Activated naive CD8-positive, alpha-beta T cell treated with anti-CD3 and anti-CD28 coated beads, Interleukin-2, amount 10 ng/mL, durations not matched to agents 7 days and 5 days (primary cell): ENCODE data around the gene OR7A17. TPM values are rescaled to one million over a fixed set of nuclear protein-coding genes. Genes with fewer than 3 reads are reported as not detected.

Experiments used
- ATAC-seq: fragments of 150-1000 bp; cut with Tn5 transposase; one replicate; pipeline ENCODE4 v1.10.0; 2021; ENCODE audit warnings: low read depth, moderate library complexity
- POLR2A ChIA-PET: fragments of 350-600 bp; sonication (Branson Sonifier 250); formaldehyde crosslinking; loops from one replicate; lab custom pipeline; 2021; ENCODE audit warnings: antibody characterized with exemption; lab: Charles Lee
- DNase-seq: peaks from one replicate; pipeline ENCODE4 v3.0.0; 2021
- H3K27ac Mint-ChIP-seq: one replicate; pipeline ENCODE4 v1.8.0; 2022; ENCODE audit warnings: mild to moderate bottlenecking, mixed read lengths
- H3K27me3 Mint-ChIP-seq: one replicate; pipeline ENCODE4 v1.8.0; 2022; ENCODE audit warnings: mild to moderate bottlenecking, moderate library complexity, mixed read lengths
- H3K36me3 Mint-ChIP-seq: one replicate; pipeline ENCODE4 v1.8.0; 2021; ENCODE audit warnings: mild to moderate bottlenecking, mixed read lengths
- H3K4me1 Mint-ChIP-seq: one replicate; pipeline ENCODE4 v1.8.0; 2021; ENCODE audit warnings: mixed read lengths
- H3K4me3 Mint-ChIP-seq: one replicate; pipeline ENCODE4 v1.8.0; 2022; ENCODE audit warnings: mild to moderate bottlenecking, moderate library complexity, mixed read lengths
- H3K9me3 Mint-ChIP-seq: one replicate; pipeline ENCODE4 v1.8.0; 2021; ENCODE audit warnings: mixed read lengths
- total RNA-seq, 2 experiments: library from RNA; stranded (reverse); gene quantifications; one replicate each; pipeline ENCODE4 v1.2.3, GENCODE V29; 2021

OR7A17 gene
- not detected for total RNA-seq

- POLR2A ChIA-PET = no interaction called here
- H3K4me1 Mint-ChIP-seq = peaks cover 3% of the 10 kb centered on the region
- H3K9me3 Mint-ChIP-seq = no peaks in the 10 kb centered on the region
- peaks cover 13% of the 10 kb centered on the region for H3K27me3 Mint-ChIP-seq
- no peak within 1 kb of the TSS for H3K27ac Mint-ChIP-seq
- no peak for ATAC-seq
- DNase-seq = no peak
- no peak within 1 kb of the TSS for H3K4me3 Mint-ChIP-seq
- H3K36me3 Mint-ChIP-seq = no peaks in the 10 kb centered on the region
Measured at GRCh38 chr19:14886032-14886431, at the start of gene OR7A17. Gene OR7A17 (minus strand): TSS chr19:14886132. CDS start chr19:14881355, 4,777 bp downstream.

DNA sequence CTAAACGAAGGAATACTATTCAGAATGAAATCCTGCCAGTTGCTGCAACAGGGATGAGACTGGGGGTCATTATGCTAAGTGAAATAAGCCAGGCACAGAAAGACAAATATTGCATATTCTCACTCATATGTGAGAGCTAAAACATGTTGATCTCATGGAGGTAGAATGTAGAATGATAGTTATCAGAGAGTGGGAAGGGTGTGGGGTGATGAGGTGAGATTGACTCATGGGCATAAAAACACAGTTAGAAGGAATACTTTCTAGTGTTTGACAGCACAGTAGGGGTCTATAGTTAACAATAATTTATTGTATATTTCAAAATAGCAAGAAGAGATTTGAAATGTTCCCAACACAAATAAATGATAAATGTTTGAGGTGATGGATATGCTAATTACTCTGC is 47.6 kb upstream of the OR7A17 start:
- no peak for DNase-seq
- Mint-ChIP-seq H3K36me3 (no peaks in the 10 kb centered on the region), H3K4me1 (no peaks in the 10 kb centered on the region), H3K27ac (no peak overlapping the region), H3K9me3 (no peaks in the 10 kb centered on the region), H3K4me3 (no peak overlapping the region), H3K27me3 (peaks cover 4% of the 10 kb centered on the region)
- POLR2A ChIA-PET = no interaction called here
- ATAC-seq = no peak

DNA sequence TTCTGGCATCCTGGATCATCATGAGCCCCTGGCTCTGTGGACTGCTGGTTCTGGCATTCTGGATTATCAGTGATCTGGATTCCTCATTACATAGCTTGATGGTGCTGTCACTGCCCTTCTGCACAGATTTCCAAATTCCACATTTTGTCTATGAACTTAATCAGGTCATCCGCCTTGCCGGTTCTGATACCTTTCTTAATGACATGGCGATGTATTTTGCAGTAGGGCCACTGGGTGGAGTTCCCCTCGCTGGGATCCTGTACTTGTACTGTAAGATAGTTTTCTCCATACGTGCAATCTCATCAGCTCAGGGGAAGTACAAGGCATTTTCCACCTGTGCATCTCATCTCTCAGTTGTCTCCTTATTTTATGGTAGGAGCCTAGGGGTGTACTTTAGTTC is 30.9 kb upstream of the OR7A17 start:
- Mint-ChIP-seq H3K4me1 (no peaks in the 10 kb centered on the region), H3K4me3 (no peak overlapping the region), H3K27ac (no peak overlapping the region), H3K9me3 (peaks cover 6% of the 10 kb centered on the region), H3K36me3 (no peaks in the 10 kb centered on the region), H3K27me3 (peaks cover 6% of the 10 kb centered on the region)
- POLR2A ChIA-PET = no interaction called here
- ATAC-seq (no peak), DNase-seq (no peak)

- Mint-ChIP-seq H3K36me3 (no peaks in the 10 kb centered on the region), H3K4me1 (no peaks in the 10 kb centered on the region), H3K27ac (no peak overlapping the region), H3K9me3 (peaks cover 6% of the 10 kb centered on the region), H3K4me3 (no peak overlapping the region), H3K27me3 (peaks cover 10% of the 10 kb centered on the region)
- no peak for ATAC-seq
- no peak for DNase-seq
- POLR2A ChIA-PET = no interaction called here
Measured at GRCh38 chr19:14915116-14915515, 29.2 kb upstream of the OR7A17 start.

DNA sequence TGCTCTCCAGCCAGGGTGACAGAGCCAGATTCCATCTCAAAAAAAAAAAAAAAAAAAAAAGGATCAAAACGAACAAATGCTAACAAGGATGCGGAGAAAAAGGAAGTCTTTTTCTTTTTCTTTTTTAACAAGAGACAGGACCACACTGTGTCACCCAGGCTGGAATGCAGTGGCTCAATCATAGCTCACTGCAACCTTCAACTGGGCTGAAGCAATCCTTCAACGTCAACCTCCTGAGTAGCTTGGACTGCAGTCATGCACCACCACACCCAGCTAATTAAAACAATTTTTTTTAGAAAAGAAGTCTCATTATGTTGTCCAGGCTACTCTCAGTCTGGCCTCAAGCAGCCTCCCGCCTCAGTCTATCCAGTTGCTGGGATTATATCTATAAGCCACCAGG is 20.8 kb upstream of the OR7A17 start:
- Mint-ChIP-seq H3K4me3 (no peak overlapping the region), H3K9me3 (no peaks in the 10 kb centered on the region), H3K36me3 (no peaks in the 10 kb centered on the region), H3K27ac (no peak overlapping the region), H3K27me3 (peaks cover 8% of the 10 kb centered on the region), H3K4me1 (no peaks in the 10 kb centered on the region)
- DNase-seq (no peak), ATAC-seq (no peak)
- POLR2A ChIA-PET = no interaction called here

GRCh38 chr19:14901675-14902260 is 15.8 kb upstream of the OR7A17 start:
- no peaks in the 10 kb centered on the region for H3K9me3 Mint-ChIP-seq
- H3K4me3 Mint-ChIP-seq = no peak overlapping the region
- no peak for DNase-seq
- POLR2A ChIA-PET = no interaction called here
- H3K4me1 Mint-ChIP-seq = no peaks in the 10 kb centered on the region
- no peak overlapping the region for H3K27ac Mint-ChIP-seq
- peaks cover 10% of the 10 kb centered on the region for H3K27me3 Mint-ChIP-seq
- H3K36me3 Mint-ChIP-seq = no peaks in the 10 kb centered on the region
- no peak for ATAC-seq

DNA sequence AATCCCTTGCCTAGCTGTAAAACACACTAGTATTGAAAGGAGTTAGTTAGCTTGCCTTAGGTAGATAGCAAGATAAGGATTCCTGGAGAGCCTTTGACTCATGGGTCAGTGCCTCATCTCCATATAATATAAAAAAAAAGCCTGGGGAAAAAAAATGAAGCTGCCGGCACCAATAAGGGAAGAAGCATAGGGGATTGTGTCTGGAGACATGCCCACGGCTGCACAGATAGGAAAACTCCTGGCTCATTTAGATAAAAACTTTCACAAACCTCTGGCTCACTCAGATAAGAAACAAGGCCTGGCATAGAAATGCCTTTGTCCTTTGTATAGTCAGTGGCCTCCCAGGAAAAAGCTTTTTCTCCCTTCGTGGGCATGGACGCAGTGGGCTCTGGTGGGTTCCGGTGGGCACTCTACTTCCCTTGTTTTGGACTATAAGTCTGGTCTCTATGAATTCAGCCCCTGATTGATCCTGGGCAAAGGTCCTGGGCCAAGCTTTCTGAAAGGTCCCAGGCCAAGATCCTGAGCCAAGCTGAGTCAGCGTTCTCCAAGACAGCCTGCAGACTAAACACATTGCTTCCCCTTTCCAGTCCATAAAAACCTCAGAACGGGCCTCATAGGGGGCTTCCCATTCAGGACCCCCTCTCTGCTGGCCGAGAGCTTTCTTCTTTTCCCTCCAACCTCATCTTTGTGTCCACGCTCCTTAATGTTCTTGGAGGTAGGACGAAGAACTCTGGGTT is 4.9 kb upstream of the OR7A17 start:
- H3K9me3 Mint-ChIP-seq = no peaks in the 10 kb centered on the region
- no peak for DNase-seq
- peaks cover 3% of the 10 kb centered on the region for H3K4me1 Mint-ChIP-seq
- H3K27me3 Mint-ChIP-seq = peaks cover 24% of the 10 kb centered on the region
- ATAC-seq = no peak
- H3K27ac Mint-ChIP-seq = no peak overlapping the region
- H3K4me3 Mint-ChIP-seq = no peak overlapping the region
- POLR2A ChIA-PET = no interaction called here
- no peaks in the 10 kb centered on the region for H3K36me3 Mint-ChIP-seq

- POLR2A ChIA-PET = no interaction called here
- DNase-seq (no peak), ATAC-seq (no peak)
- peaks cover 26% of the 10 kb centered on the region for H3K27me3 Mint-ChIP-seq
- H3K4me3 Mint-ChIP-seq = no peak overlapping the region
- no peak overlapping the region for H3K27ac Mint-ChIP-seq
- H3K4me1 Mint-ChIP-seq = peaks cover 3% of the 10 kb centered on the region
- no peaks in the 10 kb centered on the region for H3K9me3 Mint-ChIP-seq
- H3K36me3 Mint-ChIP-seq = no peaks in the 10 kb centered on the region
Measured at GRCh38 chr19:14889994-14890642, 4.2 kb upstream of the OR7A17 start.

DNA sequence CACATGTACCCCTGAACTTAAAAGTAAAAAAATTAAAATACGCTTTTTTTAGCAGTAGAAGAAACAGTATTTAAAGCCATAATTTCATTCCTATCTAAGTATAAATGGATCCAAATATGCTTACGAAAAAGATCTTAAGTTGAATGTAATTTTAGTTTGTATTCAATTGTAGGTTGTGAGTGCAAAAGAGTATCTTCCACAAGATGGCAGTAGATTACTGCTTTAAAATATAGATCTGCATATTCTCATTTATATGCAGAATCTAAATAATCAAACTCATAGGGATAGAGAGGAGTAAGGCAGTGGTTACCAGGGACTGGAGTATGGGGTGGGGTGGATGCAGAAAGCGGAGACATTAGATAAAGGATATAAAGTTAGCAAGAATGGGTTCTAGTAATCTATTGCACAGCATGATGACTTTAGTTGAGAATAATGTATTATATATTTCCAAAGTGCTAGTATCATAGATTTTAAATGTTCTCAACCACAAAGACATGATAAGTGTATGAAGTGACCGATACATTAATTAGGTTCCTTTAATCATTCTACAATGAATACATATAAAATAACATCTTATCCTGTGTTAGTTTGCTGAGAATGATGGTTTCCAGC is 14.2 kb downstream of the OR7A17 start:
- Mint-ChIP-seq H3K36me3 (no peaks in the 10 kb centered on the region), H3K27me3 (peaks cover 11% of the 10 kb centered on the region), H3K4me3 (no peak overlapping the region), H3K4me1 (no peaks in the 10 kb centered on the region), H3K9me3 (no peaks in the 10 kb centered on the region), H3K27ac (no peak overlapping the region)
- DNase-seq (no peak), ATAC-seq (no peak)
- POLR2A ChIA-PET = no interaction called here

DNA sequence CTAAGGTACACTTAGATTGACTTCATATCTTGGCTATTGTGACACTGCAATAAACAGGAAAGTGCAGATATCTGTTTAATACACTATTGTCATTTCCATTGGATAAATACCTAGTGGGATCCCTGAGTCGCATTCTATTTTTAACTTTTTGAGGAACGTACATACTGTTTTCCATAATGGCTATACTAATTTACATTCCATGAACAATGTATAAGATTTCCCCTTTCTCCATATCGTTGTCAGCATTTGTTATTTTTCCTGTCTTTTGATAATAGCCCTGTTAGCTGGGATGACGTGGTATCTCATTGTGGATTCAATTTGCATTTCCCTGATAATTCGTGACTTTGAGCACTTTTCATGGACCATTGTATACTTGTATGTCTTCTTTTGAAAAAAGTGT is 17.4 kb downstream of the OR7A17 start:
- no peaks in the 10 kb centered on the region for H3K4me1 Mint-ChIP-seq
- no peak overlapping the region for H3K4me3 Mint-ChIP-seq
- no peak overlapping the region for H3K27ac Mint-ChIP-seq
- POLR2A ChIA-PET = no interaction called here
- no peaks in the 10 kb centered on the region for H3K36me3 Mint-ChIP-seq
- ATAC-seq (no peak), DNase-seq (no peak)
- H3K27me3 Mint-ChIP-seq = peaks cover 14% of the 10 kb centered on the region
- no peaks in the 10 kb centered on the region for H3K9me3 Mint-ChIP-seq

DNA sequence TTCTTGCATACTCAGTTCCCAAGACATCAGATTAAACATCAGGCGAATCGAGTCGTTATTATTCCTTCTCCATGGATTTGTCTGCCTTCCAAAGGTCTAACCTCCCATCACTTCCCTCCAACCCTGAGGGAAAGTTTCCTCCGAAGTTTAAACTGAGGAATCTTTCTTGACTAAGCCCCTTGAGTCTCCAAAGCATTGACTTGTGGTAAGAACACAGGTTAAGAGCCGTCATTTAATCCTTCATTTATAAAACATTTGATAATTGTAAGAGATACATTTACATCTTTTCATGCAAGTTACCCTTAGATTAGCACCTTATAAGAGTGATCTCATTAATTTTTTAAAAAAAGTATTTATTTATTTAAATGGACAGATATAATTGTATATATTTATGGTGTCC is 37.1 kb downstream of the OR7A17 start, which contains the start of gene OR7A10:
OR7A10 (minus strand) TSS at position 101 of the 400 bp plus-strand sequence. CDS start 7,045 bp downstream, outside the sequence.
- ATAC-seq = no peak
- Mint-ChIP-seq H3K4me1 (no peaks in the 10 kb centered on the region), H3K4me3 (no peak within 1 kb of the TSS), H3K9me3 (no peaks in the 10 kb centered on the region), H3K36me3 (no peaks in the 10 kb centered on the region), H3K27me3 (peaks cover 11% of the 10 kb centered on the region), H3K27ac (no peak within 1 kb of the TSS)
- POLR2A ChIA-PET = interaction anchor here (0.7 kb wide), 1 partner anchor 27 kb away, joined by 3 read pairs; no protein-coding TSS in a partner anchor
- DNase-seq = no peak

GRCh38 chr19:14843578-14843977 is 42.4 kb downstream of the OR7A17 start:
- DNase-seq (no peak), ATAC-seq (no peak)
- Mint-ChIP-seq H3K9me3 (no peaks in the 10 kb centered on the region), H3K4me1 (no peaks in the 10 kb centered on the region), H3K27me3 (peaks cover 3% of the 10 kb centered on the region), H3K4me3 (no peak overlapping the region), H3K36me3 (no peaks in the 10 kb centered on the region), H3K27ac (no peak overlapping the region)
- POLR2A ChIA-PET = no interaction called here

GRCh38 chr19:14843169-14843568 is 42.8 kb downstream of the OR7A17 start:
- Mint-ChIP-seq H3K4me1 (no peaks in the 10 kb centered on the region), H3K36me3 (no peaks in the 10 kb centered on the region), H3K27ac (no peak overlapping the region), H3K4me3 (no peak overlapping the region), H3K9me3 (no peaks in the 10 kb centered on the region), H3K27me3 (peaks cover 3% of the 10 kb centered on the region)
- POLR2A ChIA-PET = no interaction called here
- ATAC-seq (no peak), DNase-seq (no peak)
